ENCODE results near the gene RERE.
A peak's percentile ranks its signal among the peaks of the same experiment; 100 is the strongest.

The RERE gene

DNA sequence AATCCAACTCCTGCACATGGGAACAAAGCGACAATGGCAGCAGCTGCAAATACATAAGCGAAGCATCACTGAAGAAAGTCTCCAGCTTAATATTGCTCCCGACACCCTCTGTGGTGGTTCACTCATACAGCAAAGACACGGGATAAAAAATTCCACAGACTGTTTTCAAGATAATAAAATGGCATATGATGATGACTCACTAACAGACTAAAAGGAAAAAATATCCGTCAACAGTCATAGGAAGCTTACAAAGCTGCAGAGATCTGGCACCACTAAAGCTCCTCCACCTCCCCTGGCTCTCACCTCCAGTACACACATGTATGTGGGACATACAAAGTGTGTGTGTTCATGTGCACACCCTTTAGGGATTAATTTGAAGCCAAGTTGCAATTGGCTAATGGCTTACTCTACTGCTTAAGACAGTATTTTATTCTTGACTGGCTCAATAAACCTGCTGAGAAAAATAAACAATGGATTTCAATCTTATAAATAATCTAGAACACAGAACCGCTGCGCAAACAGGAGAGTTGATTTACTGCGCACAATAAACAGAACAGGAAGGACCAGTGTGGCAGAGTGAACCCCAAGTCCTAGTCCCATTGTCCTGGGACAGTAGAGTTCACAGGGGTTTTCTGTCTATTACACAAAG lies 405.1 kb downstream of the RERE start:
- H2AFZ ChIP-seq (ENCODE audit: insufficient read depth, low read length, poor library complexity) = no peak overlapping the region
- peaks cover 13 to 22% of the 10 kb centered on the region in 2 experiments for H3K36me3 ChIP-seq (ENCODE audit: control insufficient read depth in 1 of 2, insufficient read depth in 2 of 2, low read length in 2 of 2)
- H3K4me2 ChIP-seq (ENCODE audit: low read length) = no peak overlapping the region
- H2BK5ac ChIP-seq (ENCODE audit: low read depth, low read length, poor library complexity) = no peak overlapping the region
- H3K18ac ChIP-seq (ENCODE audit: low read length) = no peak overlapping the region
- no peak overlapping the region for H4K8ac ChIP-seq (ENCODE audit: low read depth, low read length)
- no peak overlapping the region for H2BK12ac ChIP-seq (ENCODE audit: low read length)
- peaks cover 1 to 2% of the 10 kb centered on the region in 2 experiments for H3K4me1 ChIP-seq (ENCODE audit: control insufficient read depth in 1 of 2, insufficient read depth in 2 of 2, low read length in 2 of 2)
- no peak overlapping the region for H2BK120ac ChIP-seq (ENCODE audit: insufficient read depth, low read length, poor library complexity)
- H2AK5ac ChIP-seq (ENCODE audit: low read length) = no peak overlapping the region
- no peak overlapping the region for H3K4me3 ChIP-seq (ENCODE audit: low read depth, low read length)
- no peak overlapping the region for H3K23ac ChIP-seq (ENCODE audit: low read length)
- H3K9ac ChIP-seq (ENCODE audit: low read length) = no peak overlapping the region
- no peak overlapping the region for H3K27ac ChIP-seq (ENCODE audit: low read depth, low read length)
- peak in 1 of 2 donors; percentile 8 for DNase-seq
- no peak overlapping the region for H3K4ac ChIP-seq (ENCODE audit: low read depth, low read length)
- H3K14ac ChIP-seq (ENCODE audit: low read length) = no peak overlapping the region
- no peak overlapping the region for H4K12ac ChIP-seq (ENCODE audit: low read depth, low read length)
- H4K91ac ChIP-seq (ENCODE audit: low read depth, low read length) = no peak overlapping the region
- no peaks in the 10 kb centered on the region for H3K79me1 ChIP-seq (ENCODE audit: low read length)
- peaks cover 4% of the 10 kb centered on the region for H3K79me2 ChIP-seq (ENCODE audit: control insufficient read depth, insufficient read depth, low read length, poor library complexity)
- no peaks in the 10 kb centered on the region for H3K27me3 ChIP-seq (ENCODE audit: insufficient read depth, low read length)
- no CpG with 5 or more reads among the region's 8 CpGs for WGBS (ENCODE audit: extremely low coverage, insufficient coverage, insufficient read length)
- no peaks in the 10 kb centered on the region for H3K9me3 ChIP-seq (ENCODE audit: insufficient read depth, low read depth, low read length)

DNA sequence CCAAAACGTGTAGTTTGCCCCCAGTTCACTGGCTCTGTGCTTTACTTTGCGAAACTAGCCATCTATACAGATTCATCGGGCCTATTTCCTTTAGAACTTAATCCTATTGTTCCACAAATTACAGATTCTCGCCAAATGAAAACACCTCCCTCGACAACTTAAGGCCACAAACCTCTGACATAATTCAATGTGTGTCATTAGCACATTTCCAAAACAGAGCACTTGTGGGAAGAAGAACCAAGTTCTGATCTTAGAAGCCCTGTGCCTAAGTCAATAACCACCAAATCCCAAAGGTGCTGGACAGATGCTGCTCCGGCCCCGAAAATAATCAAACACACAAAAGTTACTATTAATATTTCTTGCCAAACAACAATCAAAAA lies 405.6 kb downstream of the RERE start:
- Histone ChIP-seq H2AFZ (ENCODE audit: insufficient read depth, low read length, poor library complexity) (no peak overlapping the region), H3K4me1 (ENCODE audit: control insufficient read depth in 1 of 2, insufficient read depth in 2 of 2, low read length in 2 of 2) (peaks cover 1 to 2% of the 10 kb centered on the region in 2 experiments), H3K18ac (ENCODE audit: low read length) (no peak overlapping the region), H4K8ac (ENCODE audit: low read depth, low read length) (no peak overlapping the region), H3K23ac (ENCODE audit: low read length) (no peak overlapping the region), H3K9ac (ENCODE audit: low read length) (no peak overlapping the region), H2BK120ac (ENCODE audit: insufficient read depth, low read length, poor library complexity) (no peak overlapping the region), H3K4ac (ENCODE audit: low read depth, low read length) (no peak overlapping the region), H3K27ac (ENCODE audit: low read depth, low read length) (no peak overlapping the region), H3K79me2 (ENCODE audit: control insufficient read depth, insufficient read depth, low read length, poor library complexity) (peaks cover 4% of the 10 kb centered on the region), H4K12ac (ENCODE audit: low read depth, low read length) (no peak overlapping the region), H3K4me3 (ENCODE audit: low read depth, low read length) (no peak overlapping the region), H2BK12ac (ENCODE audit: low read length) (no peak overlapping the region), H2AK5ac (ENCODE audit: low read length) (no peak overlapping the region), H3K9me3 (ENCODE audit: insufficient read depth, low read depth, low read length) (no peaks in the 10 kb centered on the region), H3K4me2 (ENCODE audit: low read length) (no peak overlapping the region), H2BK5ac (ENCODE audit: low read depth, low read length, poor library complexity) (no peak overlapping the region), H3K36me3 (ENCODE audit: control insufficient read depth in 1 of 2, insufficient read depth in 2 of 2, low read length in 2 of 2) (peaks cover 17 to 26% of the 10 kb centered on the region in 2 experiments), H3K14ac (ENCODE audit: low read length) (no peak overlapping the region), H3K79me1 (ENCODE audit: low read length) (no peaks in the 10 kb centered on the region), H4K91ac (ENCODE audit: low read depth, low read length) (no peak overlapping the region), H3K27me3 (ENCODE audit: insufficient read depth, low read length) (no peaks in the 10 kb centered on the region)
- WGBS (ENCODE audit: extremely low coverage, insufficient coverage, insufficient read length) = no CpG with 5 or more reads among the region's 7 CpGs
- no peak for DNase-seq

DNA sequence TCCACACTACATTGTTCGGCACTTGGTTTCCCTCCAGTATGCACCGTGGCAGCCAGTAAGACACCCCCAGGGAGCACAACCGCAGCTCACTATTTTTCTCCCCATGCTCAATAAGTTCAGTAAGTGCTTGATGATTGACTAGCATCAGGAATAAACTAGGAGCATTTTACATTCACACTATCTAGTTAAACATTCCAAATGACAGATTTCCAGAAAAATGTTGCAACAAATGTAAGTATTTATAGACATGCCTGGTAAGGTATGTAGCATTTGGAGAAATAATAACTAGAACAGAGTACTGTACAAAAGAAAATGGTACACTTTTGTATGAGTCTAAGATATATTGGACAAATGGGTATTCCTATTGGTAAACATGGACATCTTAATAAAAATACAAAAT lies 406.6 kb downstream of the RERE start:
- H4K12ac ChIP-seq (ENCODE audit: low read depth, low read length) = no peak overlapping the region
- H3K9ac ChIP-seq (ENCODE audit: low read length) = no peak overlapping the region
- H2BK5ac ChIP-seq (ENCODE audit: low read depth, low read length, poor library complexity) = no peak overlapping the region
- no peaks in the 10 kb centered on the region for H3K79me1 ChIP-seq (ENCODE audit: low read length)
- no peak overlapping the region for H3K4me3 ChIP-seq (ENCODE audit: low read depth, low read length)
- no peak overlapping the region for H3K14ac ChIP-seq (ENCODE audit: low read length)
- peaks cover 21 to 30% of the 10 kb centered on the region in 2 experiments for H3K36me3 ChIP-seq (ENCODE audit: control insufficient read depth in 1 of 2, insufficient read depth in 2 of 2, low read length in 2 of 2)
- no peak overlapping the region for H4K8ac ChIP-seq (ENCODE audit: low read depth, low read length)
- whole genome bisulfite sequencing (ENCODE audit: extremely low coverage, insufficient coverage, insufficient read length) = no CpG with 5 or more reads among the region's 3 CpGs
- no peak overlapping the region for H3K4me2 ChIP-seq (ENCODE audit: low read length)
- no peak overlapping the region for H4K91ac ChIP-seq (ENCODE audit: low read depth, low read length)
- H3K23ac ChIP-seq (ENCODE audit: low read length) = no peak overlapping the region
- H3K4ac ChIP-seq (ENCODE audit: low read depth, low read length) = peak overlapping the region; percentile 12
- H3K27me3 ChIP-seq (ENCODE audit: insufficient read depth, low read length) = no peaks in the 10 kb centered on the region
- H3K18ac ChIP-seq (ENCODE audit: low read length) = no peak overlapping the region
- no peak overlapping the region for H2AK5ac ChIP-seq (ENCODE audit: low read length)
- H3K9me3 ChIP-seq (ENCODE audit: insufficient read depth, low read depth, low read length) = no peaks in the 10 kb centered on the region
- DNase-seq = peak in 1 of 2 donors; percentile 59
- H3K27ac ChIP-seq (ENCODE audit: low read depth, low read length) = no peak overlapping the region
- peaks cover 4% of the 10 kb centered on the region for H3K79me2 ChIP-seq (ENCODE audit: control insufficient read depth, insufficient read depth, low read length, poor library complexity)
- no peak overlapping the region for H2BK12ac ChIP-seq (ENCODE audit: low read length)
- H3K4me1 ChIP-seq (ENCODE audit: control insufficient read depth in 1 of 2, insufficient read depth in 2 of 2, low read length in 2 of 2) = peaks cover 1 to 2% of the 10 kb centered on the region in 2 experiments
- no peak overlapping the region for H2AFZ ChIP-seq (ENCODE audit: insufficient read depth, low read length, poor library complexity)
- H2BK120ac ChIP-seq (ENCODE audit: insufficient read depth, low read length, poor library complexity) = no peak overlapping the region

DNA sequence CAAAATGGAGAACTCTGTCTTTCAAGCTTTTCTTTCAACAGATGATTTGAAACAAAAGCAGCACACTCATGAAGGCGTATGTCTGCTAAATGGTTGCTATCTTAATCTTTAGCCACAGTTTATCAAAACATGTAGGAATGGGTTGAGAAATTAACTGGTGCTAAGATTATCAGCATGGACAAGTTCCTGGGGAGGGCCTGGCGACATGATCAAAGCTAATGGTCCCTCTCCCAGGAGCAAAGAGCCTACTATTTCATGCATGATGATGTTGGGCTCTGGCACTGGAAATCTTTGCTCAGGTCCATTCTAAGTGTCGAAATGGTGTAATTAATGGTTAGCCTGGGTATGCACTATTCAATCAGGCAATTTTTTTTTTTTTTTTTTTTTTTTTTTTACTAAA lies 407.8 kb downstream of the RERE start:
- H4K91ac ChIP-seq (ENCODE audit: low read depth, low read length) = no peak overlapping the region
- H3K27ac ChIP-seq (ENCODE audit: low read depth, low read length) = no peak overlapping the region
- peaks cover 4% of the 10 kb centered on the region for H3K79me2 ChIP-seq (ENCODE audit: control insufficient read depth, insufficient read depth, low read length, poor library complexity)
- H4K12ac ChIP-seq (ENCODE audit: low read depth, low read length) = no peak overlapping the region
- no peak overlapping the region for H3K4me2 ChIP-seq (ENCODE audit: low read length)
- H3K23ac ChIP-seq (ENCODE audit: low read length) = no peak overlapping the region
- no peak overlapping the region for H4K8ac ChIP-seq (ENCODE audit: low read depth, low read length)
- H3K4ac ChIP-seq (ENCODE audit: low read depth, low read length) = no peak overlapping the region
- H2AFZ ChIP-seq (ENCODE audit: insufficient read depth, low read length, poor library complexity) = no peak overlapping the region
- H3K4me3 ChIP-seq (ENCODE audit: low read depth, low read length) = no peak overlapping the region
- H3K14ac ChIP-seq (ENCODE audit: low read length) = no peak overlapping the region
- H3K36me3 ChIP-seq (ENCODE audit: control insufficient read depth in 1 of 2, insufficient read depth in 2 of 2, low read length in 2 of 2) = peaks cover 21 to 34% of the 10 kb centered on the region in 2 experiments
- no peak overlapping the region for H3K18ac ChIP-seq (ENCODE audit: low read length)
- H3K9ac ChIP-seq (ENCODE audit: low read length) = no peak overlapping the region
- DNase-seq = no peak
- H2BK120ac ChIP-seq (ENCODE audit: insufficient read depth, low read length, poor library complexity) = no peak overlapping the region
- peaks cover 1 to 2% of the 10 kb centered on the region in 2 experiments for H3K4me1 ChIP-seq (ENCODE audit: control insufficient read depth in 1 of 2, insufficient read depth in 2 of 2, low read length in 2 of 2)
- H3K27me3 ChIP-seq (ENCODE audit: insufficient read depth, low read length) = no peaks in the 10 kb centered on the region
- no peak overlapping the region for H2BK12ac ChIP-seq (ENCODE audit: low read length)
- H3K9me3 ChIP-seq (ENCODE audit: insufficient read depth, low read depth, low read length) = no peaks in the 10 kb centered on the region
- H2BK5ac ChIP-seq (ENCODE audit: low read depth, low read length, poor library complexity) = no peak overlapping the region
- H3K79me1 ChIP-seq (ENCODE audit: low read length) = peaks cover under 1% of the 10 kb centered on the region
- no peak overlapping the region for H2AK5ac ChIP-seq (ENCODE audit: low read length)
- no CpG with 5 or more reads among the region's 3 CpGs for WGBS (ENCODE audit: extremely low coverage, insufficient coverage, insufficient read length)
